ES-I3 (cell line): Measurements from ENCODE around the gene AFAP1.

Experiments used
- H3K36me3 ChIP-seq: 2 replicates; pipeline ENCODE4 v1.6.1; 2013; ENCODE audit warnings: mild to moderate bottlenecking, low read length, control low read depth, moderate library complexity; ENCODE audit not compliant: insufficient read depth
- H3K4me1 ChIP-seq: 2 replicates; pipeline ENCODE4 v1.6.1; 2013; ENCODE audit warnings: mild to moderate bottlenecking, control low read depth, low read length; ENCODE audit not compliant: insufficient read depth
- H3K9ac ChIP-seq: 2 replicates; pipeline ENCODE4 v1.6.1; 2013; ENCODE audit warnings: low read depth, mild to moderate bottlenecking, low read length, moderate library complexity
- H3K9me3 ChIP-seq: 2 replicates; pipeline ENCODE4 v1.6.1; 2013; ENCODE audit warnings: mild to moderate bottlenecking, low read length, moderate library complexity; ENCODE audit not compliant: control insufficient read depth, insufficient read depth

The AFAP1 gene

DNA sequence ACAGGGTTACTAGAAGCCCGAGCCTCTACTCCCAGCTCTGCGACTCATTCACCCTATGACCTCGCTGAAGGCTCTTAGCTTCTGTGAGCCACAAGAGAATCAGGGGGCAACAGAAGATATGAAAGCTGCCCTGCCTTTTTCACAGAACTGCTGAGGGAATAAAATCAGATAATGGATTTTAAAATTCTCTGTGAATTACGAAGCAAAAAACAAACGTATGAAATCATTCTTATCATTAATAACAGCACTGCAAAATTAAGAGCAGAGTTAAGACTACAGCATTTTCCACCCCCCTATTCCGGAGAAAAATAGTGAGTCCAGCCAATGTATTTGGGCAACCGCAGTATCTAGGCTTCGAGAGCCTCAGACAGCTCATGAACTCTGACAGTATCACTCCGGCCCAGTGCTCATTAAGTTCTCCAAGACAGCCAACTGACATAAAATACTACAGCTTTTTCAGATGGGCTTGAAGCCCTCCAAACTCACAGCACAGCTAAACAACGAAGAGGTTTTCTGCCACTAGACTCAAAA is 33.4 kb downstream of the AFAP1 start:
- no peaks in the 10 kb centered on the region for H3K36me3 ChIP-seq
- no peaks in the 10 kb centered on the region for H3K9me3 ChIP-seq
- H3K9ac ChIP-seq: no peak overlapping the region
- H3K4me1 ChIP-seq: peaks cover 85% of the 10 kb centered on the region

DNA sequence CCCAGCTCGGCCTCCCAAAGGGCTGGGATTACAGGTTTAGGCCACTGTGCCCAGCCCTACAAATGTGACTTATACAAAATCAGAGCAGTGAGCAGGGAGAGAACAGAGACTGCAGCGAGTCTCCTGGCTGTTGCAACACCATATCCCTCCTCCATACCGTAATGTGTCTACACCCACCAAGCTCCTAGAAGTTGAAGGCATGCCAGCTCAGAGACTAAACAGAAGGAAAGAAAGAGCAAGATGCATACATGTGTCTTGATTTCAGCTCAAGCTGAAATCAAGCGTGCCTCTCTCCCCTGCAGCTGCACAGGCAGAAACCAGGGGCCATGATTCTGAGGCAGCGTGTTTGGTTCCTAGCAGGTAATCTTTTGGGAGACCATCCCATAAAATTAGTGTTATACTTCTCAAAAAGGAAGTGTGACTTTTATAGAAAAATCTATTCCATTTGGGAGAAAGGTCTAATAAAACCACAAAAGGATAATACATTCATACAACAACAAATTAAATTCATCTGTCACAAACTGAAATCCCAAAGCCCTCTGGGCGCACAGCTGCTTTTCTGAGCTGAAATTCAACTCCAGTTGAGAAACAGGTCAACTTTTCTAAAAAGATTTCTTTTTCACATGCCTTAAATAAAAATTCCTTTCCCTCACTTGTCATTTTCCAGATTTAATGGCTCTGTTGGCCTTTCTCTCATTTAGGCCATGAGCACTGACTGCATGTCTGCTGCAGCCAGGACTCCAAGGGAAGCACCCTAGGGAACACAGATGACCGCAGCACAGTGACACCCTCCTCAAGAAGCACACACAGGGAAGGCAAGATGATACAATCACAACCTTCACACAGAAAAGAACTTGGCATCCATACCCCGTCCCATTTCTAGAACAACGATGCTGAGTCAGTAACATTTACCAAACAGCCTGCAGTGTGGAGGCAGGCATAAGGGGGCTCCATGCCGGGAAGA is 34.4 kb downstream of the AFAP1 start:
- H3K9me3 ChIP-seq: no peaks in the 10 kb centered on the region
- H3K36me3 ChIP-seq: no peaks in the 10 kb centered on the region
- H3K4me1 ChIP-seq: peaks cover 85% of the 10 kb centered on the region
- no peak overlapping the region for H3K9ac ChIP-seq

DNA sequence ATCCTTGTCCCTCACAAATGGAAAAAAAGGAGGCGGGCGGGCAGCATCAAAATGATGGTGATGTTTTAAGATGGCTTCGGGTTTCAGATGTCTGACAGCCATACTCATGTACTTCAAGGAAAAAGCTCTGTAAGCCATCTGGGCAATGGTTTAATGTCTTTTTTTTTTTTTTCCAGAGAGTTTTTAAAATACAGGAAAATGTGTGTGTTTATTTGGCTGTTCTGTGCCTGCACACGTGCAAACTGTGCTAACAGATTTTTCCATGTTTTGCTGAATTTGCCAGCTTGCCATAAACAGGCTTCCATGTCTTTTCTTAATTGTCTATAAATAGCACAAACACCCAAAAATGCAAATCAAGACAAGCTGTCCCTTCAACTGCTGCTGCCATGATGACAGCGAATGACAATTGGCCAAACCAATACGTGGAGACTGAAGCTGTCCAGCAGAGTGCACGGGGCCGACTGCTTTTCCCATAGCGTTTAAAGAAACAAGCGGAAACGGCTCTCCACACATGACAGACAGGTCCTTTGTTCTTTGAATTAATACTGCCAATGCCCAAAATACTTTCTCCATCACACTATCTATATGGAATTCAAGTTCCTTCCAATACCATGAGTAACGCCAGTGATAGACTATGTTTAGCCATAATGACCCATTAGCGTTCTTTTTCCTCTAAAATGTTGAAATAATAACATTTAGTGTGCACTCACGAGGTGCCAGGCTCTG is 35.7 kb downstream of the AFAP1 start:
- Histone ChIP-seq H3K4me1 (peaks cover 85% of the 10 kb centered on the region), H3K36me3 (no peaks in the 10 kb centered on the region), H3K9ac (no peak overlapping the region), H3K9me3 (no peaks in the 10 kb centered on the region)

DNA sequence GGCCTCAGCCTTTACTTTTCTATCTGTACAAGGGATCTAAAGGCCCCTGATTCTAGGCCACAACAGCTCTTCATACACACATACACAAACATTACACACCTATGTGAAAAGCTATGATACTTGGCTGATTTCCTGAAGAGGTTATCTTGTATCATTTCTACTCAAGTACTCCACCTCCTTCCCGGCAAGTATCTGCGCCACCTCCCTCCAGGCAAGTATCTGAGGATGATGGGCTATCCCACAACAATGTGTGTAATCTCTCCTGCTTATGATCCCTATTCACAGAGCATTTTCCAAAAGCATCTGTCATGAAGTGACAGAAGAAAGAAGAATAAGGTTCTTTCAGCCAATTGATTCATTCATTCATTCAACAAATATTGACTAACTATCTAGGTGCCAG is 36.8 kb downstream of the AFAP1 start:
- no peaks in the 10 kb centered on the region for H3K9me3 ChIP-seq
- peaks cover 78% of the 10 kb centered on the region for H3K4me1 ChIP-seq
- H3K9ac ChIP-seq: no peak overlapping the region

GRCh38 chr4:7902101-7902553 is 37.5 kb downstream of the AFAP1 start:
- no peak overlapping the region for H3K9ac ChIP-seq
- no peaks in the 10 kb centered on the region for H3K36me3 ChIP-seq
- no peaks in the 10 kb centered on the region for H3K9me3 ChIP-seq
- peaks cover 76% of the 10 kb centered on the region for H3K4me1 ChIP-seq

More for the DNA sequence above, 36.8 kb downstream of the AFAP1 start:
- no peaks in the 10 kb centered on the region for H3K36me3 ChIP-seq

DNA sequence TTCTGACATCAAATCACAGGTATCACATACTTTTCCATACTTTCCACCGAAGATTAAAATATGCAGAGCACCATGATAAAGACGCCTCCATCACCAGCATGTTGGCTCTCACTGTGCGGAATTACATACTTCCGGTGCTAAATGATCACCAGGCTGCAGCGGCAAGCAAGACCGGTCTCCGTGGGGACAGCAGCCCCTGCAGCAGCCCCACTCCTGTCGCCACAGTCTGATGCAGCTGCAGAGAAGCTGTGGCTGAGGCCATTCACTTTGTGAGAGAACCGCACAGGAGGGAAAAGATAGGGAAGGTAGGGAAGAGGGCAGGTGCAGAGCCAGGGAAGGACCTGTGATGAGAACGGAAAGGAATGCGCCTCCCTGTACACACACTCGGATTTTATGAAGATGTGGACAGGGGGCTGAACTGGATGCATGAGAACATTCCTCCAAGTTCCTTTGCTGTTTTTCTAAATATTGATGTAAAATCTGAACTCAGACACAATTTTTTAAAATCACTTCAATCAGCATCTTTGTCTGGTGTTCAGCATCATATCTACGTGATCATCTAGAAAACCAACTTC is 38.3 kb downstream of the AFAP1 start:
- peaks cover 75% of the 10 kb centered on the region for H3K4me1 ChIP-seq
- no peak overlapping the region for H3K9ac ChIP-seq
- H3K36me3 ChIP-seq: no peaks in the 10 kb centered on the region
- H3K9me3 ChIP-seq: no peaks in the 10 kb centered on the region

DNA sequence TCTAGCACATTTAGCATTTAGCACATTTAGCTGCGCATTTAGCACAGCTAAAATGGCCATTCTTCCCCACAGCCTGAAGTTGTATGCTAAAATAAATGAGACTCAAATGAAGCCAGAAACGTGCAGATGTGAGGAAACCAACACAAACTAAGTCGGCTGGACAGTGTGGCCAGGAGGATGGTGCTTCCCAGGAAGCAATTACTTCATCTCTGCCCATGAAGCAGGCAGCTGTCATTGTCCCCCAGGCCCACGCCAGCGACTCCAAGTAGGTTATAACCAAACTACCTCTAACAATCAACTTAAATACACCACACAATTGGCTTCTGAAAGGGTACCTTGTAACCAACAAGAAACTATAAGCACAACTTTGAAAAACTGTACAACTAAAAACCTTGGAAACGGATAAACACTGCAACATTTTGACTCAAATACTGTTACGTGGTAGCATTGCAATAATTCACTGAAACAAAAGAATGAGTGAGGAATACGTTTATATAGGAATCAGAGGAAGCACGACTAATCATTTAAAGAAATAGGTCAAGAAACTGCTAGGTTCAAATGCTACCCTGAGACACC is 39.2 kb downstream of the AFAP1 start:
- H3K36me3 ChIP-seq: no peaks in the 10 kb centered on the region
- no peak overlapping the region for H3K9ac ChIP-seq
- H3K9me3 ChIP-seq: no peaks in the 10 kb centered on the region
- H3K4me1 ChIP-seq: peaks cover 68% of the 10 kb centered on the region

DNA sequence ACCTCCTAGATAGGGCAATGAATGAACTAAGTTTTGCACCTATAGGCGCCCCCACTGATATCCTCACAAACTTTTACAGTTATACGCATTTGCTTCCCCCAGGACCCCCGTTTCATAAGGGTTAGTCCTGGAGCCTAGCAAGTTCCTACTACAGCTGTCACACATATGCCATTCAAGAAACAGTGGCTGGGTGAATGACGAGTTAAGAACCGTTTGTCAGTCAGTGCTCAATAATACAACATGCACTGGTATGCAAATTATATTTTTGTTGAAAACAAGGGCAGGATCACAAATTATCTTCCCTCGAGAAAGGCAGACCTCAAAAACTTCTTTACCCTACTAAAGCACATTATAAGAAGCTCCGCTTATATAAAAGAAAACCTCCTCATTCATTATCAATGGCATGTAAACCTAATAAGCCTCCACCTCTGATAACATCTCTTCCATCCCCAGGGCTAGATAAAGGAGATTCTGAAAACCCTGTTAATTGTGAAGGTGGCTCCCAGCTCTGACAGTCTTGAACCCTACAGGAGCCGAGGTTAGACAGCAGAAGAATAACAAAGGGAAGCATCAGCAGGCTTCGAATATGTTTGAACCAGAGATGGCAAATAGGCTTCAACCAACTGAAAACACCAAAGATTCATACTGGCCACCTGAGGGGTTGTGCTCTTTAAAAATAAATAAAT is 40.3 kb downstream of the AFAP1 start:
- no peaks in the 10 kb centered on the region for H3K9me3 ChIP-seq
- H3K4me1 ChIP-seq: peaks cover 67% of the 10 kb centered on the region
- no peak overlapping the region for H3K9ac ChIP-seq
- H3K36me3 ChIP-seq: no peaks in the 10 kb centered on the region

GRCh38 chr4:7898385-7898784 is 41.3 kb downstream of the AFAP1 start:
- Histone ChIP-seq H3K4me1 (peaks cover 69% of the 10 kb centered on the region), H3K36me3 (no peaks in the 10 kb centered on the region), H3K9me3 (no peaks in the 10 kb centered on the region), H3K9ac (no peak overlapping the region)

DNA sequence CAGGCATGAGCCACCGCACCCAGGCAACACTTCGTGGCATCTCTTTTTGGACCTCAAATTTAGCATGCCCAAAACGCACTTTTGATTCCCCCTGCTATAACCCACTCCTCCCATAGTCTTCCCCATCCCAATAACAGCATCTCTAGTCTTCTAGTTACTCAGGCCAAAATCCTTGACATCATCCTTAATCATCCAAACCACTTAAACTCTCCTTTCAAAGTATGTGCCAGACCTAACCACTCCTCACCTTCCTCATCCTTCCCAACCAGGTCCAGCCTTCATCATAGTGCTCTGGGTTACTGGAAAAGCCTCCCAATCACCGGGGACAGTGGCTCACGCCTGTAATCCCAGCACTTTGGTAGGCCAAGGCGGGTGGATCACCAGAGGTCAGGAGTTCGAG is 41.9 kb downstream of the AFAP1 start:
- Histone ChIP-seq H3K9me3 (no peaks in the 10 kb centered on the region), H3K4me1 (peaks cover 64% of the 10 kb centered on the region), H3K36me3 (no peaks in the 10 kb centered on the region), H3K9ac (no peak overlapping the region)

GRCh38 chr4:7894677-7895181 is 44.9 kb downstream of the AFAP1 start:
- no peak overlapping the region for H3K9ac ChIP-seq
- no peaks in the 10 kb centered on the region for H3K9me3 ChIP-seq
- peaks cover 47% of the 10 kb centered on the region for H3K4me1 ChIP-seq
- no peaks in the 10 kb centered on the region for H3K36me3 ChIP-seq

GRCh38 chr4:7894098-7894676 is 45.5 kb downstream of the AFAP1 start:
- Histone ChIP-seq H3K4me1 (peaks cover 41% of the 10 kb centered on the region), H3K36me3 (no peaks in the 10 kb centered on the region), H3K9me3 (no peaks in the 10 kb centered on the region), H3K9ac (no peak overlapping the region)

GRCh38 chr4:7893539-7893938 is 46.1 kb downstream of the AFAP1 start:
- Histone ChIP-seq H3K4me1 (peaks cover 38% of the 10 kb centered on the region), H3K9me3 (no peaks in the 10 kb centered on the region), H3K36me3 (no peaks in the 10 kb centered on the region), H3K9ac (no peak overlapping the region)
